ENCODE data around the gene PANK2.

DNA sequence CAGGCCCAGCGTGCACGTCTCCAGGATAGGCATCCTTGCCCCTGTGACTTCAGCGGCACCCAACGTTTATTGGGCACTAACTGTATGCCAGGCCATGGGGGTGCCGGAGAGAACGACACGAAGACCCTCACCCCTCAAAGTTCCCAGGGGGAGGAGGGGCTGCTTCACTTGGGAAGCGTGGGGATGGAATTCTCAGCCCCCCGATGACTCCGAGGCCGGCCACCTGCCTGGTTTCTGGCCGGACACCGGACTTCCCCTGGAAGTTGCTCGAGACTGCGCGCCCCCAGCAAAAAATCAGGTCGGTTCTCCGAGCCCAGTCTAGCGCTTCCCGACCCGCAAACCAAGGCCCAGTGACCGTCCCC lies 42.8 kb upstream of the PANK2 start:
- TF ChIP-seq CTCF (IDR thresholded peaks at IDR 0.05) (no peak), POLR2AphosphoS5 (IDR thresholded peaks at IDR 0.05) (no peak), POLR2A (IDR thresholded peaks at IDR 0.05) (no peak)

All from transverse colon (tissue), 4 donors.